Cardiac fibroblast (primary cell): Measurements from ENCODE around the gene FNDC3B.
A peak's percentile ranks its signal among the peaks of the same experiment; 100 is the strongest.

Experiments
- DNase-seq, 2 donors: peaks; one replicate each; pipeline versions ENCODE4 v3.0.0 to v3.0.0-alpha.2; 2010; ENCODE audit warnings: low read depth in 2 of 2
- H3K4me3 ChIP-seq, 2 donors: replicated peaks in 1 of 2; 1 replicate in 1 of 2; 2 replicates in 1 of 2; pipeline ENCODE4 v1.5.1; 2011; ENCODE audit warnings: low read depth in 2 of 2, low read length in 2 of 2, mild to moderate bottlenecking in 2 of 2, moderate library complexity in 1 of 2
- TF ChIP-seq, protein P1 (sequence below): IDR thresholded peaks from one replicate; pipeline ENCODE4 v1.5.1; 2011; ENCODE audit warnings: low read depth, mild to moderate bottlenecking, low read length, inconsistent platforms

FNDC3B gene

GRCh38 chr3:172054115-172054764 lies 14.9 kb downstream of the FNDC3B start:
- no peak for DNase-seq
- no peak overlapping the region for H3K4me3 ChIP-seq
- TF ChIP-seq, protein P1, sequence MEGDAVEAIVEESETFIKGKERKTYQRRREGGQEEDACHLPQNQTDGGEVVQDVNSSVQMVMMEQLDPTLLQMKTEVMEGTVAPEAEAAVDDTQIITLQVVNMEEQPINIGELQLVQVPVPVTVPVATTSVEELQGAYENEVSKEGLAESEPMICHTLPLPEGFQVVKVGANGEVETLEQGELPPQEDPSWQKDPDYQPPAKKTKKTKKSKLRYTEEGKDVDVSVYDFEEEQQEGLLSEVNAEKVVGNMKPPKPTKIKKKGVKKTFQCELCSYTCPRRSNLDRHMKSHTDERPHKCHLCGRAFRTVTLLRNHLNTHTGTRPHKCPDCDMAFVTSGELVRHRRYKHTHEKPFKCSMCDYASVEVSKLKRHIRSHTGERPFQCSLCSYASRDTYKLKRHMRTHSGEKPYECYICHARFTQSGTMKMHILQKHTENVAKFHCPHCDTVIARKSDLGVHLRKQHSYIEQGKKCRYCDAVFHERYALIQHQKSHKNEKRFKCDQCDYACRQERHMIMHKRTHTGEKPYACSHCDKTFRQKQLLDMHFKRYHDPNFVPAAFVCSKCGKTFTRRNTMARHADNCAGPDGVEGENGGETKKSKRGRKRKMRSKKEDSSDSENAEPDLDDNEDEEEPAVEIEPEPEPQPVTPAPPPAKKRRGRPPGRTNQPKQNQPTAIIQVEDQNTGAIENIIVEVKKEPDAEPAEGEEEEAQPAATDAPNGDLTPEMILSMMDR = no peak

DNA sequence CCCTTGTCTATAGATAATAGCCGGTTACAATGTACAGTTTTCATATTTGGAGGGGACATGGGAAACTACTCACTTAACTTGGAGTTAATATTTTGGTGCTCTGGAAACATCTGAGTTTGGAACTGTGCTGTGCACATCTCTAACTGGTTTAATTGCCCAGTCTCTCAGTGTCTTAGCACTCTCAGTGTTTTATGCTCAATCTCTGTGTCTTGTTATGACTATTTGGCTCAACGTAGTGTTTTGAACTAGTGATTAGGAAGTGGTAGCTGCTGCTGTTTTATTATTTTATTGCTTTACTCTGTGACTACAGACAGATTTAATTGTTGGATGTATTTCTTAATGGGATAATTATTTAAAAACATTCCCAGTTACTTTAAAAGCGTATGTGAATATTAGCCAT lies 17.0 kb downstream of the FNDC3B start:
- TF ChIP-seq, protein P1 = no peak

DNA sequence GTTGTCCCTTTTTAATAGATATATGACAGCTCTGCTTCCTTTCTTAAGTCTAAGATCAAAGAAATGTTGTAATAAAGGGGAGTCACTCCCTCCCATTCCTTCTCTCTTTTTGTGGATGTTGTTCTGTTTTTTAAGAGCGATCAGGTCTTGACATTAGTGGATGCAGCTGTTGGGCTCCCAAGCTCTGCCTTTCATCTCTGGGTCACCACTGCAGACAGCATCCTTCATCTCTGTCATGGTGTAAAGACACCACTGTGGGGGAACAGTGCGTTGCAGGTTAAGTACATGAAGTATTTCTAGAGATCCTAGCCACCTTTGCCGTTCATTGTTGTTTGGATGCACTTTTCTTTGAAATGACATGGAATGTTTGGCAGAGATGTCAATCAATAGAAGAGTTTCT lies 17.7 kb downstream of the FNDC3B start:
- no peak for DNase-seq
- H3K4me3 ChIP-seq = no peak overlapping the region
- TF ChIP-seq, protein P1 = no peak

More for the DNA sequence above, 17.0 kb downstream of the FNDC3B start:
- no peak overlapping the region for H3K4me3 ChIP-seq
- DNase-seq = no peak

DNA sequence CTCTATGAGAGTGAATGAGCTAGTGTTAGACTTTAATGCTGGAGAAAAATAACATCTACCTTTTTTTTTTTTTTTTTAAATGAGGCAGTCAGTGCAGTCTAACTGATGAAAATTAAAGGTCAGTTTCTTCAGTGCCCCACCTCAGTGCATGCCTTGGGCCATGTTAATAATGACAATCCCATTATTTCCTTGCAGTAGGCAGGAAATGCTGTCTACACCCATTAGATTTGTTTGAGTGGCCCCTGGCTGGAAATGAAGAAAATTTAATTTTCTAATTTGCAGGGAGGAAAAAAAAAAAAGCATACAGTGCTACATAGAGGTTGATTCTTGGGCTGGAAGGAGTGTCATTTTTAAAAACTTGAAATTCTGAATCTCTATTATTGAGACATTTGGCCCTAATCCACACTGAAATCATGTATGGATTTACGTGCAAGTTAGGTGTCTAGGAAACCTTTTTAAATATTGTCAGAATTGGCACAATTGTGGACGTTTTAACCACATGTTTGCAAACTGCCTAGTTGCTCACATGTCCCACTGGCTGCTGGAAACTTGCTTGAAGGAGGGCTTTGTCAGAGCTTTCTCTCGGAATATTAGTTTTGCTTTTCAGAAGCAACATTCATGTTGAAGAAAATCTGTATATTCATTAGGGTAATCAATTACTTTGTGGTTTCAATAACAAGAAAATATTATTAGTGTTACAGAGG lies 18.4 kb downstream of the FNDC3B start:
- no peak for DNase-seq
- TF ChIP-seq, protein P1 = no peak
- no peak overlapping the region for H3K4me3 ChIP-seq

DNA sequence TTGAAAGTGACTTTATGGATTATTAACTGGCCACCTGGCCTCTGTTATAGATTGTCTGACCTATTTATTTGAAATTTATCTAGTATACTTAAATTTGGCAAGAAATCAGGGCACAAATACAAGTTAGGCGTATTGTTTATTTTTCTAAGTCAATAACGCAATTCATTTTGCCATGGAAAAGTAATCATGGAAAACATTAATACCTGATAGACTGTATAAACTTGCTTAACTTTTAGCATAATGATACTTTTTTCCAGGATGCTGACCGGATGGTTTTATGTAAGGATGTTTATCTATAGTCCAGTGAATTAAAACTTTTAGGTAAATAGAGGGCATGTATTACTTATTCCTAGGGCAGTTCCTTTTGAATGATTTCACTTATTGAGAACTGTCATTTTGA lies 20.2 kb downstream of the FNDC3B start:
- no peak for DNase-seq
- TF ChIP-seq, protein P1 = no peak

DNA sequence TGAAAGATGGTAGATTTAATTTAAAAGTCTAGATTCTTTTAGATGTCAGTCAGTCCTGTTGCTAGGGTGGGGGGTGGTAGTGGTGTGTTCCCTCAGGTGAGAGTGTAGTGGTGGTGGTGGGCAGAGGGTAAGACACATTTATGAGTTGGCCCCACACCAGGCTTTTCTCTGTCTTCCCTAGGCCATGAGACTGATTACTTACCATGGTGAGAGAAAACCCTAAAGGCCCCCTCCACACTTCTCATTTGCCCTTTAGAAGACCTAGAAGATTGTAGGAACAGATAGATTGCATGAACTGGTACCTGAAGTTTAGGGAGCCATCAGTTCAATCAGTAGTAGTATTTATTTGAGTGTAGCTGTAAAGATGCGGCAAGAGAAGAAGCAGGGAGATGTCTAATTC lies 20.9 kb downstream of the FNDC3B start:
- no peak for DNase-seq
- H3K4me3 ChIP-seq = no peak overlapping the region
- TF ChIP-seq, protein P1 = no peak

More for the DNA sequence above, 20.2 kb downstream of the FNDC3B start:
- no peak overlapping the region for H3K4me3 ChIP-seq

- no peak overlapping the region for H3K4me3 ChIP-seq
- DNase-seq = peak; percentile 42 to 58
- TF ChIP-seq, protein P1 = no peak
These were observed 22.4 kb downstream of the FNDC3B start for GRCh38 chr3:172061724-172062184.
